ENCODE data around the gene SND1.

DNA sequence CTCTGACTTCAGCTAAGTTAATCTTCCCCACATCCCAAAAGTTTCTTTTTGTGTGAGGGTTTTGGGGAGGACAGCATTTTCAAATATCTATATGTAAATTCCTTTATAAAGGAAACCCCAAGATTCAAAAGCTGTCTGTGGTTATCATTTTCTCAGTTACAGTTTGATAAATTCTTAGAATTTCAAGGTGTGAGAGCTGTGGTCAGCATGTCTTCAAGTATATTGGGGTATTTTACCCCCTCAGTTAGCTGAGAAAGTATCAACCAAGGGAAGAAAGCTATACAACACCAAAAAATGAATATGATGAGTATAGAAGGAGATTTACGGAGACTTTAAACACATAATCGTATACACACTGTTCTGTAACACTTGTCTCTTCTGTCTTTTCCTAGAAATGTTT, 109.2 kb downstream of the SND1 start:
- TF ChIP-seq, protein P1, sequence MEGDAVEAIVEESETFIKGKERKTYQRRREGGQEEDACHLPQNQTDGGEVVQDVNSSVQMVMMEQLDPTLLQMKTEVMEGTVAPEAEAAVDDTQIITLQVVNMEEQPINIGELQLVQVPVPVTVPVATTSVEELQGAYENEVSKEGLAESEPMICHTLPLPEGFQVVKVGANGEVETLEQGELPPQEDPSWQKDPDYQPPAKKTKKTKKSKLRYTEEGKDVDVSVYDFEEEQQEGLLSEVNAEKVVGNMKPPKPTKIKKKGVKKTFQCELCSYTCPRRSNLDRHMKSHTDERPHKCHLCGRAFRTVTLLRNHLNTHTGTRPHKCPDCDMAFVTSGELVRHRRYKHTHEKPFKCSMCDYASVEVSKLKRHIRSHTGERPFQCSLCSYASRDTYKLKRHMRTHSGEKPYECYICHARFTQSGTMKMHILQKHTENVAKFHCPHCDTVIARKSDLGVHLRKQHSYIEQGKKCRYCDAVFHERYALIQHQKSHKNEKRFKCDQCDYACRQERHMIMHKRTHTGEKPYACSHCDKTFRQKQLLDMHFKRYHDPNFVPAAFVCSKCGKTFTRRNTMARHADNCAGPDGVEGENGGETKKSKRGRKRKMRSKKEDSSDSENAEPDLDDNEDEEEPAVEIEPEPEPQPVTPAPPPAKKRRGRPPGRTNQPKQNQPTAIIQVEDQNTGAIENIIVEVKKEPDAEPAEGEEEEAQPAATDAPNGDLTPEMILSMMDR (IDR thresholded peaks at IDR 0.05) = no peak
- TF ChIP-seq POLR2A (IDR thresholded peaks at IDR 0.05) = no peak
